Fibroblast of peridontal ligament (primary cell): ENCODE data around the gene GLRB.
"Not testable (repeated sequence)": the region's sequence is repeated elsewhere in the genome, so short reads cannot be mapped to it uniquely, and the experiment has no call there.

Experiments
- DNase-seq: peaks from one replicate; pipeline ENCODE4 v3.0.0-alpha.2; 2010; ENCODE audit errors: extremely low read depth

GLRB gene

GRCh38 chr4:157127571-157127970 lies 51.6 kb downstream of the GLRB start:
- DNase-seq: no peak

GRCh38 chr4:157128395-157128794 lies 52.4 kb downstream of the GLRB start:
- DNase-seq: peak; percentile 73

GRCh38 chr4:157141976-157142375 lies 66.0 kb downstream of the GLRB start:
- DNase-seq: peak; percentile 65

- peak; percentile 18 for DNase-seq
Measured at GRCh38 chr4:157143369-157143768, 67.4 kb downstream of the GLRB start.

GRCh38 chr4:157151711-157152110 lies 75.8 kb downstream of the GLRB start:
- DNase-seq: peak; percentile 60

GRCh38 chr4:157165935-157166610 lies 90.1 kb downstream of the GLRB start:
- DNase-seq: no peak

GRCh38 chr4:157170321-157170720 lies 94.4 kb downstream of the GLRB start:
- peak; percentile 62 for DNase-seq

GRCh38 chr4:157172011-157172410 lies 96.1 kb downstream of the GLRB start:
- peak; percentile 53 for DNase-seq

- not testable (repeated sequence) for DNase-seq
Measured at GRCh38 chr4:157180268-157180667, 104.3 kb downstream of the GLRB start.

- no peak for DNase-seq
Measured at GRCh38 chr4:157184300-157184699, 108.3 kb downstream of the GLRB start.

- DNase-seq: no peak
Measured at GRCh38 chr4:157185363-157185762, 109.4 kb downstream of the GLRB start.

- no peak for DNase-seq
Measured at GRCh38 chr4:157195374-157195773, 119.4 kb downstream of the GLRB start.

GRCh38 chr4:157196046-157196445 lies 120.1 kb downstream of the GLRB start:
- no peak for DNase-seq

GRCh38 chr4:157204634-157205244 lies 128.8 kb downstream of the GLRB start:
- no peak for DNase-seq

GRCh38 chr4:157217708-157218107 lies 141.8 kb downstream of the GLRB start:
- peak; percentile 59 for DNase-seq

GRCh38 chr4:157219711-157220370 lies 143.9 kb downstream of the GLRB start:
- DNase-seq: no peak

- peak; percentile 42 for DNase-seq
Measured at GRCh38 chr4:157220371-157220881, 144.5 kb downstream of the GLRB start, which contains the start of gene GRIA2. Gene GRIA2, plus strand, starts transcription at chr4:157220728. Its CDS starts 315 bp downstream, at chr4:157221043.

- no peak for DNase-seq
Measured at GRCh38 chr4:157221426-157221894, 145.5 kb downstream of the GLRB start.
